Upper lobe of left lung (tissue), 6 donors: ENCODE results near the gene RUNDC3A. TPM values are rescaled to one million over a fixed set of nuclear protein-coding genes. Genes with fewer than 3 reads are reported as not detected.

Source experiments
- ATAC-seq, 2 donors: fragments of 200-7000 bp; cut with Tn5 transposase; one replicate each; pipeline ENCODE4 v1.9.1; 2022; ENCODE audit warnings: mild to moderate bottlenecking in 2 of 2, moderate library complexity in 2 of 2; ENCODE audit not compliant: low FRiP score in 2 of 2
- DNase-seq, 2 donors: peaks; one replicate each; pipeline ENCODE4 v3.0.0-alpha.2; 2019 to 2020
- H3K27ac ChIP-seq, 4 donors: fragments of 200-600 bp; sonication (generic); one replicate each; pipeline ENCODE4 v1.5.1; 2016 to 2019
- H3K27me3 ChIP-seq, 4 donors: fragments of 200-600 bp; sonication (generic); one replicate each; pipeline ENCODE4 v1.5.1; 2017 to 2019
- H3K36me3 ChIP-seq, 4 donors: fragments of 200-600 bp; sonication (generic); one replicate each; pipeline ENCODE4 v1.5.1; 2016 to 2019
- H3K4me1 ChIP-seq, 4 donors: fragments of 200-600 bp; sonication (generic); one replicate each; pipeline ENCODE4 v1.5.1; 2018 to 2019
- H3K4me3 ChIP-seq, 4 donors: fragments of 200-600 bp; sonication (generic); one replicate each; pipeline ENCODE4 v1.5.1; 2017 to 2019; ENCODE audit warnings: mild to moderate bottlenecking in 2 of 4, moderate library complexity in 1 of 4
- H3K9me3 ChIP-seq, 4 donors: fragments of 200-600 bp; sonication (generic); one replicate each; pipeline ENCODE4 v1.5.1; 2018 to 2019
- CTCF ChIP-seq, 6 experiments: fragments of 450-650 bp in 4 of 6; fragments of 200-600 bp in 2 of 6; sonication (generic) in 2 of 6; IDR thresholded peaks; one replicate each; pipeline ENCODE4 v1.5.1; 2016 to 2019; ENCODE audit warnings: antibody characterized with exemption in 6 of 6
- EP300 ChIP-seq, 4 donors: sonication (generic); formaldehyde crosslinking; IDR thresholded peaks; one replicate each; pipeline ENCODE4 v1.5.1; 2017; ENCODE audit warnings: antibody characterized with exemption in 4 of 4, control low read depth in 2 of 4
- POLR2A ChIP-seq, 4 donors: fragments of 450-650 bp; IDR thresholded peaks; one replicate each; pipeline ENCODE4 v1.5.1; 2016 to 2017; ENCODE audit warnings: antibody characterized with exemption in 4 of 4, mild to moderate bottlenecking in 2 of 4
- POLR2AphosphoS5 ChIP-seq, 2 donors: sonication (generic); formaldehyde crosslinking; IDR thresholded peaks; one replicate each; pipeline ENCODE4 v1.5.1; 2017; ENCODE audit warnings: antibody characterized with exemption in 2 of 2
- WGBS, 2 donors: methylation state at CpG; one replicate each; pipeline ENCODE4 v1.1.5; 2017 to 2018; 5-methylcytosine and 5-hydroxymethylcytosine counted together
- total RNA-seq, 6 donors: library from RNA; depleted of rRNA in 4 of 6; stranded (reverse); fragments of >200 nt in 4 of 6; gene quantifications; one replicate each; pipeline versions ENCODE4 v1.1.0 to v1.2.1, GENCODE V29; 2016 to 2021
- donor health status: DM: no; HTN: no; CAD: no; lungs with moderate emphysema.
- donor health status: DM: no; HTN: yes; CAD: no; lungs with severe emphysema.

RUNDC3A gene
- total RNA-seq, 6 donors from 2014 or later = 0.13 to 2.6 (median 1.0) TPM; not detected in 3

GRCh38 chr17:44349553-44350070 is 41.2 kb downstream of the RUNDC3A start:
- H3K4me1 ChIP-seq = peaks cover 6 to 52% (median 21%) of the 10 kb centered on the region in 4 donors
- TF ChIP-seq POLR2A (IDR thresholded peaks at IDR 0.05) (no peak), CTCF (IDR thresholded peaks at IDR 0.05) (no peak), POLR2AphosphoS5 (IDR thresholded peaks at IDR 0.05) (no peak), EP300 (IDR thresholded peaks at IDR 0.05) (no peak)
- WGBS, 2 donors = 94 to 95% methylated on average over 7 to 12 of the region's 12 CpGs

GRCh38 chr17:44350733-44351226 is 42.4 kb downstream of the RUNDC3A start:
- Histone ChIP-seq H3K36me3 (peaks cover 18 to 53% (median 43%) of the 10 kb centered on the region in 4 donors), H3K27ac (no peak overlapping the region), H3K4me1 (peaks cover 6 to 48% (median 18%) of the 10 kb centered on the region in 4 donors), H3K4me3 (no peak overlapping the region), H3K27me3 (no peaks in the 10 kb centered on the region), H3K9me3 (no peaks in the 10 kb centered on the region)
- DNase-seq (peak; percentile 71 to 76), ATAC-seq (peak in 1 of 2 donors; percentile 52)
- TF ChIP-seq EP300 (IDR thresholded peaks at IDR 0.05) (no peak), CTCF (IDR thresholded peaks at IDR 0.05) (peak; percentile 71 to 86 (median 81))
- WGBS, 2 donors = 66 to 80% methylated on average over 4 to 5 of the region's 6 CpGs

More at GRCh38 chr17:44349553-44350070, 41.2 kb downstream of the RUNDC3A start:
- ATAC-seq = no peak
- DNase-seq = no peak
- Histone ChIP-seq H3K4me3 (no peak overlapping the region), H3K9me3 (no peaks in the 10 kb centered on the region), H3K36me3 (peaks cover 18 to 53% (median 43%) of the 10 kb centered on the region in 4 donors), H3K27ac (no peak overlapping the region), H3K27me3 (no peaks in the 10 kb centered on the region)

- WGBS, 2 donors = 83 to 89% methylated on average over 2 to 6 of the region's 8 CpGs
- Histone ChIP-seq H3K4me3 (no peak overlapping the region), H3K27ac (no peak overlapping the region), H3K36me3 (peaks cover 18 to 53% (median 43%) of the 10 kb centered on the region in 4 donors), H3K9me3 (no peaks in the 10 kb centered on the region), H3K27me3 (no peaks in the 10 kb centered on the region), H3K4me1 (peaks cover 0 to 41% (median 11%) of the 10 kb centered on the region in 4 donors)
- no peak for DNase-seq
- ATAC-seq = no peak
- TF ChIP-seq POLR2AphosphoS5 (IDR thresholded peaks at IDR 0.05) (no peak), CTCF (IDR thresholded peaks at IDR 0.05) (no peak), EP300 (IDR thresholded peaks at IDR 0.05) (no peak), POLR2A (IDR thresholded peaks at IDR 0.05) (no peak)
Measured at GRCh38 chr17:44351464-44351863, 43.1 kb downstream of the RUNDC3A start.

- Histone ChIP-seq H3K27ac (no peak overlapping the region), H3K9me3 (no peaks in the 10 kb centered on the region), H3K27me3 (no peaks in the 10 kb centered on the region), H3K4me3 (no peak overlapping the region), H3K4me1 (peaks cover 0 to 34% (median 7%) of the 10 kb centered on the region in 4 donors), H3K36me3 (peaks cover 18 to 53% (median 43%) of the 10 kb centered on the region in 4 donors)
- WGBS, 2 donors = 77 to 85% methylated on average over 13 to 35 of the region's 36 CpGs
- TF ChIP-seq EP300 (IDR thresholded peaks at IDR 0.05) = no peak
- TF ChIP-seq POLR2A (IDR thresholded peaks at IDR 0.05) = no peak
- TF ChIP-seq POLR2AphosphoS5 (IDR thresholded peaks at IDR 0.05) = no peak
- no peak for TF ChIP-seq CTCF (IDR thresholded peaks at IDR 0.05)
- no peak for ATAC-seq
- DNase-seq = no peak
Measured at GRCh38 chr17:44351961-44352827, 43.8 kb downstream of the RUNDC3A start.
